Naive B cell (primary cell): ENCODE data around the gene GREB1L. TPM values are rescaled to one million over a fixed set of nuclear protein-coding genes. Genes with fewer than 3 reads are reported as not detected.

ENCODE experiments used
- ATAC-seq, 2 donors: fragments of 150-1000 bp; cut with Tn5 transposase; 2 replicates each; pipeline ENCODE4 v1.10.0; 2021; ENCODE audit warnings: low read depth in 2 of 2, mild to moderate bottlenecking in 2 of 2, moderate library complexity in 2 of 2
- DNase-seq: peaks from one replicate; pipeline ENCODE4 v3.0.0; 2022
- H3K27ac Mint-ChIP-seq, 6 donors: one replicate each; pipeline ENCODE4 v1.8.0; 2020 to 2022; ENCODE audit warnings: mild to moderate bottlenecking in 6 of 6, mixed read lengths in 6 of 6, moderate library complexity in 5 of 6, inconsistent platforms in 2 of 6
- H3K27me3 Mint-ChIP-seq, 3 donors: one replicate each; pipeline ENCODE4 v1.8.0; 2021 to 2022; ENCODE audit warnings: mixed read lengths in 3 of 3, mild to moderate bottlenecking in 1 of 3
- H3K36me3 Mint-ChIP-seq, 2 donors: one replicate each; pipeline ENCODE4 v1.8.0; 2020 to 2022; ENCODE audit warnings: mixed read lengths in 2 of 2, inconsistent platforms in 1 of 2, mild to moderate bottlenecking in 1 of 2
- H3K4me1 Mint-ChIP-seq, 3 donors: one replicate each; pipeline ENCODE4 v1.8.0; 2020 to 2022; ENCODE audit warnings: mixed read lengths in 3 of 3, inconsistent platforms in 1 of 3, mild to moderate bottlenecking in 1 of 3, moderate library complexity in 1 of 3
- H3K4me3 Mint-ChIP-seq, 8 donors: one replicate each; pipeline ENCODE4 v1.8.0; 2020 to 2022; ENCODE audit warnings: mild to moderate bottlenecking in 8 of 8, mixed read lengths in 8 of 8, moderate library complexity in 8 of 8, inconsistent platforms in 2 of 8
- H3K9me3 Mint-ChIP-seq, 7 donors: one replicate each; pipeline ENCODE4 v1.8.0; 2020 to 2022; ENCODE audit warnings: mixed read lengths in 7 of 7, mild to moderate bottlenecking in 5 of 7, inconsistent platforms in 2 of 7, moderate library complexity in 1 of 7
- polyA plus RNA-seq, 6 donors: library from polyadenylated mRNA; unstranded; fragments of 300-500 nt; fragmentation: Illumina TruSeq; gene quantifications; one replicate each; pipeline ENCODE4 v1.2.3, GENCODE V29; 2021; ENCODE audit warnings: low read depth in 6 of 6

GREB1L gene
- polyA plus RNA-seq, 6 donors from 2014 or later: 0.06 to 0.25 (median 0.15) TPM; not detected in 3

GRCh38 chr18:21433436-21433835, 191.4 kb downstream of the GREB1L start:
- Mint-ChIP-seq H3K9me3 (peaks cover 0 to 10% (median 2%) of the 10 kb centered on the region in 7 donors), H3K27me3 (peaks cover 6 to 16% (median 12%) of the 10 kb centered on the region in 3 donors), H3K4me3 (no peak overlapping the region), H3K27ac (no peak overlapping the region), H3K36me3 (no peaks in the 10 kb centered on the region), H3K4me1 (no peaks in the 10 kb centered on the region)
- no peak for ATAC-seq
- DNase-seq: no peak

GRCh38 chr18:21439431-21439846, 197.4 kb downstream of the GREB1L start:
- ATAC-seq: no peak
- no peaks in the 10 kb centered on the region for H3K9me3 Mint-ChIP-seq
- no peaks in the 10 kb centered on the region for H3K4me1 Mint-ChIP-seq
- no peak overlapping the region for H3K27ac Mint-ChIP-seq
- DNase-seq: no peak
- H3K36me3 Mint-ChIP-seq: no peaks in the 10 kb centered on the region
- H3K27me3 Mint-ChIP-seq: peaks cover 6 to 22% (median 21%) of the 10 kb centered on the region in 3 donors
- no peak overlapping the region for H3K4me3 Mint-ChIP-seq

- Mint-ChIP-seq H3K36me3 (no peaks in the 10 kb centered on the region), H3K4me1 (no peaks in the 10 kb centered on the region), H3K4me3 (no peak overlapping the region), H3K27me3 (peaks cover 0 to 10% (median 8%) of the 10 kb centered on the region in 3 donors), H3K9me3 (no peaks in the 10 kb centered on the region), H3K27ac (no peak overlapping the region)
- ATAC-seq: no peak
- DNase-seq: no peak
These were observed 199.6 kb downstream of the GREB1L start for GRCh38 chr18:21441670-21442069.

- no peak for DNase-seq
These were observed 201.9 kb downstream of the GREB1L start for GRCh38 chr18:21443776-21444464.

GRCh38 chr18:21444465-21445212, 202.6 kb downstream of the GREB1L start:
- no peak for ATAC-seq
- peak overlapping the region in 1 of 6 donors; percentile 36 for H3K27ac Mint-ChIP-seq
- H3K4me1 Mint-ChIP-seq: no peaks in the 10 kb centered on the region
- H3K36me3 Mint-ChIP-seq: no peaks in the 10 kb centered on the region
- H3K27me3 Mint-ChIP-seq: peaks cover 3 to 8% (median 6%) of the 10 kb centered on the region in 3 donors
- no peaks in the 10 kb centered on the region for H3K9me3 Mint-ChIP-seq
- H3K4me3 Mint-ChIP-seq: no peak overlapping the region
- no peak for DNase-seq

More at GRCh38 chr18:21443776-21444464, 201.9 kb downstream of the GREB1L start:
- peaks cover 3 to 10% (median 8%) of the 10 kb centered on the region in 3 donors for H3K27me3 Mint-ChIP-seq
- no peaks in the 10 kb centered on the region for H3K9me3 Mint-ChIP-seq
- no peaks in the 10 kb centered on the region for H3K4me1 Mint-ChIP-seq
- H3K4me3 Mint-ChIP-seq: no peak overlapping the region
- H3K36me3 Mint-ChIP-seq: no peaks in the 10 kb centered on the region
- ATAC-seq: no peak
- H3K27ac Mint-ChIP-seq: no peak overlapping the region

- H3K9me3 Mint-ChIP-seq: no peaks in the 10 kb centered on the region
- H3K4me1 Mint-ChIP-seq: no peaks in the 10 kb centered on the region
- peaks cover 15 to 24% (median 19%) of the 10 kb centered on the region in 3 donors for H3K27me3 Mint-ChIP-seq
- H3K4me3 Mint-ChIP-seq: no peak overlapping the region
- no peak overlapping the region for H3K27ac Mint-ChIP-seq
- no peak for DNase-seq
- no peaks in the 10 kb centered on the region for H3K36me3 Mint-ChIP-seq
- ATAC-seq: no peak
These were observed 206.3 kb downstream of the GREB1L start for GRCh38 chr18:21448299-21448698.

- Mint-ChIP-seq H3K27ac (no peak overlapping the region), H3K9me3 (no peaks in the 10 kb centered on the region), H3K36me3 (no peaks in the 10 kb centered on the region), H3K27me3 (peaks cover 13 to 28% (median 15%) of the 10 kb centered on the region in 3 donors), H3K4me1 (no peaks in the 10 kb centered on the region), H3K4me3 (no peak overlapping the region)
- ATAC-seq (no peak), DNase-seq (no peak)
These were observed 207.6 kb downstream of the GREB1L start for GRCh38 chr18:21449367-21450290.

GRCh38 chr18:21450503-21450902, 208.5 kb downstream of the GREB1L start:
- no peak for DNase-seq
- Mint-ChIP-seq H3K27ac (no peak overlapping the region), H3K9me3 (no peaks in the 10 kb centered on the region), H3K4me1 (no peaks in the 10 kb centered on the region), H3K27me3 (peaks cover 11 to 28% (median 15%) of the 10 kb centered on the region in 3 donors), H3K4me3 (no peak overlapping the region), H3K36me3 (no peaks in the 10 kb centered on the region)
- ATAC-seq: no peak

- no peak overlapping the region for H3K4me3 Mint-ChIP-seq
- DNase-seq (no peak), ATAC-seq (no peak)
- H3K36me3 Mint-ChIP-seq: no peaks in the 10 kb centered on the region
- H3K9me3 Mint-ChIP-seq: no peaks in the 10 kb centered on the region
- H3K27ac Mint-ChIP-seq: no peak overlapping the region
- peaks cover 11 to 28% (median 15%) of the 10 kb centered on the region in 3 donors for H3K27me3 Mint-ChIP-seq
- H3K4me1 Mint-ChIP-seq: no peaks in the 10 kb centered on the region
These were observed 208.9 kb downstream of the GREB1L start for GRCh38 chr18:21450913-21451312.

- H3K4me3 Mint-ChIP-seq: no peak overlapping the region
- no peak for ATAC-seq
- no peak for DNase-seq
- H3K27ac Mint-ChIP-seq: peak overlapping the region in 1 of 6 donors; percentile 47
- peaks cover 11 to 28% (median 15%) of the 10 kb centered on the region in 3 donors for H3K27me3 Mint-ChIP-seq
- H3K4me1 Mint-ChIP-seq: no peaks in the 10 kb centered on the region
- no peaks in the 10 kb centered on the region for H3K9me3 Mint-ChIP-seq
- H3K36me3 Mint-ChIP-seq: no peaks in the 10 kb centered on the region
These were observed 209.8 kb downstream of the GREB1L start for GRCh38 chr18:21451851-21452250.

GRCh38 chr18:21452276-21452780, 210.3 kb downstream of the GREB1L start:
- DNase-seq: no peak
- H3K9me3 Mint-ChIP-seq: no peaks in the 10 kb centered on the region
- ATAC-seq: no peak
- H3K27ac Mint-ChIP-seq: no peak overlapping the region
- H3K4me1 Mint-ChIP-seq: no peaks in the 10 kb centered on the region
- no peak overlapping the region for H3K4me3 Mint-ChIP-seq
- no peaks in the 10 kb centered on the region for H3K36me3 Mint-ChIP-seq
- peaks cover 11 to 28% (median 15%) of the 10 kb centered on the region in 3 donors for H3K27me3 Mint-ChIP-seq

GRCh38 chr18:21452796-21453510, 210.9 kb downstream of the GREB1L start:
- Mint-ChIP-seq H3K9me3 (no peaks in the 10 kb centered on the region), H3K4me1 (no peaks in the 10 kb centered on the region), H3K36me3 (no peaks in the 10 kb centered on the region), H3K4me3 (no peak overlapping the region), H3K27me3 (peaks cover 11 to 28% (median 15%) of the 10 kb centered on the region in 3 donors), H3K27ac (no peak overlapping the region)
- DNase-seq (no peak), ATAC-seq (no peak)
